Sigmoid colon (tissue), 7 donors: ENCODE measurements around the gene SIGLEC8. TPM values are rescaled to one million over a fixed set of nuclear protein-coding genes. Genes with fewer than 3 reads are reported as not detected.
"Not testable (repeated sequence)": the region's sequence is repeated elsewhere in the genome, so short reads cannot be mapped to it uniquely, and the experiment has no call there.

ENCODE experiments used
- DNase-seq: peaks from one replicate; pipeline ENCODE4 v3.0.0-alpha.2; 2019
- H3K27ac ChIP-seq, 4 donors: fragments of 200-600 bp; sonication (generic); one replicate each; pipeline ENCODE4 v1.5.1; 2016 to 2019; ENCODE audit warnings: mild to moderate bottlenecking in 1 of 4
- H3K27me3 ChIP-seq, 3 donors: fragments of 200-600 bp; sonication (generic); one replicate each; pipeline ENCODE4 v1.5.1; 2019; ENCODE audit warnings: mild to moderate bottlenecking in 1 of 3
- H3K36me3 ChIP-seq, 4 donors: fragments of 200-600 bp; sonication (generic); one replicate each; pipeline ENCODE4 v1.5.1; 2016 to 2019
- H3K4me1 ChIP-seq, 4 donors: fragments of 200-600 bp; sonication (generic); one replicate each; pipeline ENCODE4 v1.5.1; 2017 to 2019
- H3K4me3 ChIP-seq, 4 donors: fragments of 200-600 bp; sonication (generic); one replicate each; pipeline ENCODE4 v1.5.1; 2017 to 2019; ENCODE audit warnings: mild to moderate bottlenecking in 2 of 4, moderate library complexity in 1 of 4
- H3K9me3 ChIP-seq, 4 donors: fragments of 200-600 bp in 3 of 4; sonication (generic) in 3 of 4; one replicate each; pipeline versions ENCODE4 v1.5.1 to v1.6.1; 2013 to 2019
- EP300 ChIP-seq, 4 donors: sonication (generic); formaldehyde crosslinking; IDR thresholded peaks; one replicate each; pipeline ENCODE4 v1.6.1; 2017; ENCODE audit warnings: antibody characterized with exemption in 4 of 4
- POLR2A ChIP-seq, 2 donors: fragments of 450-650 bp; IDR thresholded peaks; one replicate each; pipeline ENCODE4 v1.6.1; 2016; ENCODE audit warnings: antibody characterized with exemption in 2 of 2, mild to moderate bottlenecking in 2 of 2, moderate library complexity in 2 of 2
- POLR2AphosphoS5 ChIP-seq, 4 donors: sonication (generic); formaldehyde crosslinking; IDR thresholded peaks; one replicate each; pipeline ENCODE4 v1.6.1; 2017; ENCODE audit warnings: antibody characterized with exemption in 4 of 4
- WGBS, 2 donors: extraction: QIAGEN DNeasy Blood & Tissue Kit; methylation state at CpG; one replicate each; pipeline ENCODE4 v1.1.7; 2013; 5-methylcytosine and 5-hydroxymethylcytosine counted together
- intact Hi-C: fragments of 100-400 bp; cut with DNase I; formaldehyde crosslinking; loops from one replicate; pipeline ENCODE4 v1.15.1; 2023
- polyA plus RNA-seq, 3 donors: library from polyadenylated mRNA; stranded (reverse); fragments of 200-250 nt; gene quantifications; one replicate each; pipeline ENCODE4 v1.2.3, GENCODE V29; 2013
- total RNA-seq, 4 donors: library from RNA; depleted of rRNA; stranded (reverse); fragments of >200 nt; gene quantifications; one replicate each; pipeline ENCODE4 v1.1.0, GENCODE V29; 2016
- TF ChIP-seq, protein P1 (sequence below), 4 experiments: fragments of 450-650 bp in 3 of 4; fragments of 200-600 bp in 1 of 4; IDR thresholded peaks; one replicate each; pipeline ENCODE4 v1.5.1; 2016 to 2019; ENCODE audit warnings: antibody characterized with exemption in 4 of 4, mild to moderate bottlenecking in 3 of 4, moderate library complexity in 2 of 4
- donor health status: healthy with polysubstance abuse.
- donor health status: Bipolar disorder and iron deficiency.
- donor health status: healthy.

The SIGLEC8 gene
- total and polyA plus RNA-seq, 7 donors: 0.36 to 4.9 (median 1.3) TPM; not detected in 3

DNA sequence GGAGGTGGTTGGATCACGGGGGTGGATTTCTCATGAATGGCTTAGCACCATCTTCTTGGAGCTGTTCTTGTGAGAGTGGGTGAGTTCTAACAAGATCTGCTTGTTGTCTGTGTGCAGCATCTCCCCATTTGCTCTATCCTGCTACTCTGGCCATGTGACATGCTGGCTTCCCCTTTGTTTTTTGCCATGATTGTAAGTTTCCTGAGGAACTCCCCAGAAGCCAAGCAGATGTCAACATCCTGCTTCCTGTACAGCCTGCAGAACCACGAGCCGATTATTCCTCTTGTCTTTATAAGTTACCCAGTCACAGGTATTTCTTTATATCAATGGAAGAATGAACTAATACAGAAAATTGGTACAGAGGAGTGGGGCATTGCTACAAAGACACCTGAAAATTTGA is 45.6 kb upstream of the SIGLEC8 start:
- no peak overlapping the region for H3K27ac ChIP-seq
- no peaks in the 10 kb centered on the region for H3K36me3 ChIP-seq
- no peak overlapping the region for H3K4me3 ChIP-seq
- 52 to 56% methylated on average over 3 of the region's 3 CpGs for WGBS, 2 donors
- H3K9me3 ChIP-seq: peaks cover 0 to 3% (median 0%) of the 10 kb centered on the region in 4 donors
- TF ChIP-seq POLR2A (IDR thresholded peaks at IDR 0.05): no peak
- TF ChIP-seq, protein P1, sequence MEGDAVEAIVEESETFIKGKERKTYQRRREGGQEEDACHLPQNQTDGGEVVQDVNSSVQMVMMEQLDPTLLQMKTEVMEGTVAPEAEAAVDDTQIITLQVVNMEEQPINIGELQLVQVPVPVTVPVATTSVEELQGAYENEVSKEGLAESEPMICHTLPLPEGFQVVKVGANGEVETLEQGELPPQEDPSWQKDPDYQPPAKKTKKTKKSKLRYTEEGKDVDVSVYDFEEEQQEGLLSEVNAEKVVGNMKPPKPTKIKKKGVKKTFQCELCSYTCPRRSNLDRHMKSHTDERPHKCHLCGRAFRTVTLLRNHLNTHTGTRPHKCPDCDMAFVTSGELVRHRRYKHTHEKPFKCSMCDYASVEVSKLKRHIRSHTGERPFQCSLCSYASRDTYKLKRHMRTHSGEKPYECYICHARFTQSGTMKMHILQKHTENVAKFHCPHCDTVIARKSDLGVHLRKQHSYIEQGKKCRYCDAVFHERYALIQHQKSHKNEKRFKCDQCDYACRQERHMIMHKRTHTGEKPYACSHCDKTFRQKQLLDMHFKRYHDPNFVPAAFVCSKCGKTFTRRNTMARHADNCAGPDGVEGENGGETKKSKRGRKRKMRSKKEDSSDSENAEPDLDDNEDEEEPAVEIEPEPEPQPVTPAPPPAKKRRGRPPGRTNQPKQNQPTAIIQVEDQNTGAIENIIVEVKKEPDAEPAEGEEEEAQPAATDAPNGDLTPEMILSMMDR (IDR thresholded peaks at IDR 0.05): no peak
- no peak for TF ChIP-seq EP300 (IDR thresholded peaks at IDR 0.05)
- no peak for TF ChIP-seq POLR2AphosphoS5 (IDR thresholded peaks at IDR 0.05)
- DNase-seq: no peak
- intact Hi-C loops: no loop called here
- H3K27me3 ChIP-seq: peaks cover 0 to 10% (median 0%) of the 10 kb centered on the region in 3 donors
- H3K4me1 ChIP-seq: no peaks in the 10 kb centered on the region

DNA sequence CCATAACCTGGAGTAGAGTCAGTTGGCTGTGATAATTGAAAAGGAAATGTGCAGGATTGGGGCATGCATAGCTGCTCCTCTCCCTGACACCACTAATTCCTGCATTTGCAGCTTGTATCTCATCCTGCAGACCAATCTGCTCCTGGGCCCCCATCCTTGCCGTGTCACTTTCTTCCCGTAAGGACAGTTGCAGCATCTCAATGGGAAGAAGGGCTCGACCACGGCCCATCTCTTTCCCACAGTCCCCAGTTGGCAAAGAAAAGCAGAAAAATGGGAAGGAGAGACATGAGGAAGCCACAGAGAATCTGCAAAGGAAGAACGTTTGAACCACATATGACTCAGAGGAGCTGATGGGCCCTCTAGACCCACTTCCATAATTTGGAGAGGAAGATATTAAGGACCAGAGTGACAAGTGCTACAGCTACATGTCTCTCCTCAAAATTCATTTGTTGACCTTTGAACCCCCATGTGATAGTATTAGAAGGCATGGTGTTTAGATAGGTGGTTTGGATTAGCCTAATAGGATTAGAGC is 45.1 kb upstream of the SIGLEC8 start:
- Histone ChIP-seq H3K9me3 (peaks cover 0 to 3% (median 0%) of the 10 kb centered on the region in 4 donors), H3K27ac (no peak overlapping the region), H3K4me3 (no peak overlapping the region), H3K4me1 (no peaks in the 10 kb centered on the region), H3K27me3 (peaks cover 0 to 10% (median 0%) of the 10 kb centered on the region in 3 donors), H3K36me3 (no peaks in the 10 kb centered on the region)
- WGBS, 2 donors: 59 to 82% methylated on average over 5 of the region's 5 CpGs
- TF ChIP-seq POLR2A (IDR thresholded peaks at IDR 0.05): no peak
- TF ChIP-seq, protein P1 (IDR thresholded peaks at IDR 0.05): no peak
- TF ChIP-seq POLR2AphosphoS5 (IDR thresholded peaks at IDR 0.05): no peak
- no peak for TF ChIP-seq EP300 (IDR thresholded peaks at IDR 0.05)
- DNase-seq: no peak
- intact Hi-C loops: no loop called here

DNA sequence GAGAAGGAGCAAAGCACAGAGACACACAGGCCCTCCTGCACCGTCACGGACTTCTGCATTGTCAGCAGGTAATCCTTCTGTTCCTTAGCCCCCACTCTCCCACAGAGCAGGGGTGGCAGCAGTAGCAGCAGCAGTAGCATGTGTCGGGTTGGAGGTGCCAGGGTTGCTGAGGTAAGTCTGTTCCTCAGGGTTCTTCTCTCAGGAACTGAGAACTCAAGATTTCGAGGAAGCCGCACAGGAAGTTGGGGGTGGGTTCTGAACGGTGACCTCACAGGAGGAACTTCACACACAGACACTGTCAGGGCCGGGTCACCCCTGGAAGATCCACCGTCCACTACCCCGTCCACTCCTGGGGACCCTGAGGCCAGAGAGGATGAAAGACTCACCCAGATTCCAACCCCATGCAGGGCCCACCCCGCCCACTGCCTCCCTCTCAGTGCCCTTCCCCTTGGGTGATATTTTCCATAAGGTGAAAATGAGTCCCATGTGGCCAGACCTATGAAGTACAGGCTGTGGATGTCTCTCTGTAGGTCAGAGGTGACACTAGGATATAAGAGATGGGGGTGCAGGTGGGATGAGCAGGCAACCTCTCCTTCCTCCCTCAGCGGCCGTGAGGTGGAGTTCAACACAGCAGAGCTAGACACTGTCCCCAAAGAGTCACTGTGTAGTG is 43.5 kb upstream of the SIGLEC8 start, which contains the start of gene SIGLEC12:
SIGLEC12 (minus strand) TSS at position 207 of the 670 bp plus-strand sequence; CDS start at position 140, 67 bp downstream.
- TF ChIP-seq, protein P1 (IDR thresholded peaks at IDR 0.05): no peak
- Histone ChIP-seq H3K27me3 (peaks cover 0 to 10% (median 0%) of the 10 kb centered on the region in 3 donors), H3K36me3 (no peaks in the 10 kb centered on the region), H3K4me3 (no peak within 1 kb of the TSS), H3K27ac (no peak within 1 kb of the TSS), H3K9me3 (peaks cover 0 to 3% (median 0%) of the 10 kb centered on the region in 4 donors), H3K4me1 (no peaks in the 10 kb centered on the region)
- intact Hi-C loops: no loop called here
- DNase-seq: peak; percentile 67
- whole genome bisulfite sequencing, 2 donors: 54 to 73% methylated on average over 12 of the region's 12 CpGs

DNA sequence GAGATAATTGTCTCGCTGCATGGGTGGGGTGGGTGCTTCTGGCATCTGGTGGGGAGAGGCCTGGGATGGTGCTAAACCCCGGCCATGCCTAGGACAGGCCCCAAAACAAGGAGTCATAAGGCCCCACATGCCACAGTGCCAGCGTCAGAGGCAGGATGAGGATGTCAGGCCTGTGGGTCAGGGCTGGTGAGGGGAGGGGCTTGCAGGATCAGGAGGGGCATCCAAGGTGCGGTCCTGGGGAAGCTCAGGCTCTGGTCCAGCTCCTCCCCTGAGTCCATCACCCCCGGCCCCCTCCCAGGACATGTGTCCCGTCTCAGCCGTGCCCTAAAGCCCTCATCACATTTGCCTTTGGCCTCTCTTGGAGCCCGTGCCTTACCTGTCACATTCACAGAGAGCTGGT is 42.7 kb upstream of the SIGLEC8 start:
- DNase-seq, H3K4me1 ChIP-seq, H3K9me3 ChIP-seq, intact Hi-C loops, H3K27ac ChIP-seq, H3K4me3 ChIP-seq, H3K36me3 ChIP-seq, H3K27me3 ChIP-seq: not testable (repeated sequence)
- WGBS, 2 donors: 57% methylated on average over 8 of the region's 8 CpGs

DNA sequence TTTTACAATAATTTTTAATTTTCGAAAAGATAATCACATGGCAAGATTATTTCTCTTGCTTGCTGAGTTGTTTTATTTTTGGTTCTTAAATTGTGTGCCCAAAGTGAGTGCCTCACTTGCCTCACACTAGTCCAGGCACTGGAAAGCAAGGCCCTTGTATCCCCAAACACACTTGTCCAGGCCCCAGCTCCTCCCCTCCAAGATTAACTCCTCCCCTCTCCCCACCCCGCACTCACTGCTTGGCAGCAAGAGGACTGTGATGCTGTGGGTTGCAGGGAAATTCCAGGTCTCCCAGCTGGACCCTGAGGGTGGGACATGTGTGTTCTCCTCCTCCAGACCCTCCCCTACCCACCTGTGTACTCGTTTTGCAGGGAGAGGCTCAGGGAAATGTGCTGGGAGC is 39.4 kb upstream of the SIGLEC8 start:
- DNase-seq: no peak
- Histone ChIP-seq H3K36me3 (no peaks in the 10 kb centered on the region), H3K27ac (no peak overlapping the region), H3K4me1 (no peaks in the 10 kb centered on the region), H3K9me3 (no peaks in the 10 kb centered on the region), H3K4me3 (no peak overlapping the region), H3K27me3 (peaks cover 0 to 10% (median 0%) of the 10 kb centered on the region in 3 donors)
- intact Hi-C loops: no loop called here
- no peak for TF ChIP-seq POLR2A (IDR thresholded peaks at IDR 0.05)
- 39 to 55% methylated on average over 3 of the region's 3 CpGs for WGBS, 2 donors
